ENCODE results near the gene SLCO2B1.
"Not testable (repeated sequence)": the region's sequence is repeated elsewhere in the genome, so short reads cannot be mapped to it uniquely, and the experiment has no call there.

SLCO2B1 gene

GRCh38 chr11:75105462-75105925, 45.4 kb upstream of the SLCO2B1 start:
- H3K27ac ChIP-seq (replicated peaks; ENCODE audit: low read length), result peak overlapping the region; percentile 46
- DNase-seq (ENCODE audit: low spot score), result peak; percentile 59

DNA sequence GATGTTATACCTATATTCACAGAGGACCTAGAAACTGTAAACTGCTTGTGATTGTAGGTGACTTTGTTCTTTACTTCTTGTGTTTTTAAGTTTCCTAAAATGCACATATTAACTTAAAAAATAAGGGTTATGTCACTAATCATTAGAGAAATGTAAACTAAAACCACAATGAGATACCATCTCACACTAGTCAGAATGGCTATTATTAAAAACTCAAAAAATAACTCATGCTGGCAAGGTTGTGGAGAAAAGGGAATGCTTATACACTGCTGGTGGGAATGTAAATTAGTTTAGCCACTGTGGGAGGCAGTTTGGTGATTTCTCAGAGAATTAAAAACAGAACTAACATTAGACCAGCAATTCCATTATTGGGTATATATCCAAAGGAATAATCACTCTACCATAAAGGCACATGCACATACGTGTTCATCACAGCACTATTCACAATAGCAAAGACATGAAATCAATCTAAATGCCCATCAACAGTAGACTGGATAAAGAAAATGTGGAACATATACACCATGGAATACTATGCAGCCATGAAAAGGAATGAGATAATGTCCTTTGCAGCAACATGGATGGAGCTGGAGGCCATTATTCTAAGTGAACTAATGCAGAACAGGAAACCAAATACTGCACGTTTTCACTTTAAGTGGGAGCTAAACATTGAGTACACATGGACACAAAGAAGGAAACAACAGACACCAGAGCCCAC, 44.8 kb upstream of the SLCO2B1 start:
- not testable (repeated sequence) for H2BK120ac ChIP-seq (ENCODE audit: low read depth, low read length); H3K4me1 ChIP-seq (ENCODE audit: control insufficient read depth in 2 of 2, insufficient read depth in 1 of 2, low read depth in 1 of 2, low read length in 2 of 2); H4K8ac ChIP-seq (ENCODE audit: low read depth, low read length); H3K4me3 ChIP-seq (ENCODE audit: low read length in 2 of 2); H2BK5ac ChIP-seq (ENCODE audit: low read length); H3K27ac ChIP-seq (replicated peaks; ENCODE audit: low read length); H3K4me2 ChIP-seq (ENCODE audit: insufficient read depth, low read length, poor library complexity, severe bottlenecking); H2BK15ac ChIP-seq (ENCODE audit: low read length); H3K79me1 ChIP-seq (ENCODE audit: low read depth, low read length); H3K36me3 ChIP-seq (replicated peaks in 1 of 2; ENCODE audit: control insufficient read depth in 2 of 2, insufficient read depth in 2 of 2, low read length in 2 of 2); H3K23ac ChIP-seq (ENCODE audit: low read depth, low read length, poor library complexity); H3K9me3 ChIP-seq (replicated peaks in 1 of 2; ENCODE audit: control insufficient read depth in 2 of 2, insufficient read depth in 1 of 2, low read depth in 1 of 2, low read length in 2 of 2); H4K91ac ChIP-seq (ENCODE audit: low read depth, low read length, poor library complexity); H3K14ac ChIP-seq (ENCODE audit: low read length); H3K4ac ChIP-seq (ENCODE audit: low read length); H2BK12ac ChIP-seq (ENCODE audit: low read length); H2AK5ac ChIP-seq (ENCODE audit: low read depth, low read length); H3K27me3 ChIP-seq (ENCODE audit: control insufficient read depth in 3 of 3, insufficient read depth in 3 of 3, low read depth in 1 of 3, low read length in 3 of 3); H3K9ac ChIP-seq (ENCODE audit: low read depth, low read length, poor library complexity); H3K18ac ChIP-seq (ENCODE audit: low read length); DNase-seq (ENCODE audit: low spot score)
- WGBS, 2 donors (ENCODE audit: extremely low coverage in 2 of 2, insufficient read length in 2 of 2, insufficient replicate concordance in 1 of 2), result no CpG with 5 or more reads among the region's 2 CpGs
- peak overlapping the region; percentile 89 for H2AFZ ChIP-seq (ENCODE audit: low read length)

More at GRCh38 chr11:75105462-75105925, 45.4 kb upstream of the SLCO2B1 start:
- Histone ChIP-seq H3K9ac (ENCODE audit: low read depth, low read length, poor library complexity) (no peak overlapping the region), H3K9me3 (replicated peaks in 1 of 2; ENCODE audit: control insufficient read depth in 2 of 2, insufficient read depth in 1 of 2, low read depth in 1 of 2, low read length in 2 of 2) (no peaks in the 10 kb centered on the region), H3K14ac (ENCODE audit: low read length) (no peak overlapping the region), H2BK15ac (ENCODE audit: low read length) (no peak overlapping the region), H4K91ac (ENCODE audit: low read depth, low read length, poor library complexity) (no peak overlapping the region), H3K4me1 (ENCODE audit: control insufficient read depth in 2 of 2, insufficient read depth in 1 of 2, low read depth in 1 of 2, low read length in 2 of 2) (peaks cover 5% of the 10 kb centered on the region in 2 donors), H2BK120ac (ENCODE audit: low read depth, low read length) (no peak overlapping the region), H3K27me3 (ENCODE audit: control insufficient read depth in 3 of 3, insufficient read depth in 3 of 3, low read depth in 1 of 3, low read length in 3 of 3) (no peaks in the 10 kb centered on the region), H4K8ac (ENCODE audit: low read depth, low read length) (no peak overlapping the region), H3K18ac (ENCODE audit: low read length) (peak overlapping the region; percentile 11), H3K4ac (ENCODE audit: low read length) (no peak overlapping the region), H2BK12ac (ENCODE audit: low read length) (no peak overlapping the region), H3K4me3 (ENCODE audit: low read length in 2 of 2) (no peak overlapping the region), H2BK5ac (ENCODE audit: low read length) (no peak overlapping the region), H2AK5ac (ENCODE audit: low read depth, low read length) (no peak overlapping the region), H3K23ac (ENCODE audit: low read depth, low read length, poor library complexity) (no peak overlapping the region), H3K36me3 (replicated peaks in 1 of 2; ENCODE audit: control insufficient read depth in 2 of 2, insufficient read depth in 2 of 2, low read length in 2 of 2) (no peaks in the 10 kb centered on the region), H3K4me2 (ENCODE audit: insufficient read depth, low read length, poor library complexity, severe bottlenecking) (no peak overlapping the region), H2AFZ (ENCODE audit: low read length) (peak overlapping the region; percentile 89), H3K79me1 (ENCODE audit: low read depth, low read length) (no peaks in the 10 kb centered on the region)
- WGBS, 2 donors (ENCODE audit: extremely low coverage in 2 of 2, insufficient read length in 2 of 2, insufficient replicate concordance in 1 of 2), result no CpG with 5 or more reads among the region's 9 CpGs

DNA sequence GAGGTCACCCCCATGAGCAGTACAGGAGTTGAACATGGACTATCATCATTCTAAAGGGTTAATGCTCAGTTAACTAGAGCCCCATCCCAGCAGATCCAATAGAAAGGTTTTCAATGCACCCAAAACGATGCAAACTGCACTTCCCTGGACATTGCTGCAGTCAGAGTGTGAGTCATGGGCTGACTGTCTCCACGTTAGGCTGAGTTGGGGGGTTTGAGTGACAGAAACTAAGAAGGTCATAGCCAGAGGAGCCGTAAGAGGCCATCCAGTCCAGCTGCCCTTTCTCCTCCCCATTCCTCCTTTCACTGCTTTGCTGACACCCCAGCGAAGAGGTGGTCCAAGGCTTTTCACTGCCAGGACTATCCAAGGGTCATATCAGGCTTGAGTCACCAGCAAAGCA, 43.7 kb upstream of the SLCO2B1 start:
- Histone ChIP-seq H2BK120ac (ENCODE audit: low read depth, low read length) (no peak overlapping the region), H3K27ac (replicated peaks; ENCODE audit: low read length) (no peak overlapping the region), H4K91ac (ENCODE audit: low read depth, low read length, poor library complexity) (no peak overlapping the region), H2AFZ (ENCODE audit: low read length) (peak overlapping the region; percentile 79), H3K79me1 (ENCODE audit: low read depth, low read length) (no peaks in the 10 kb centered on the region), H2BK15ac (ENCODE audit: low read length) (no peak overlapping the region), H3K4me1 (ENCODE audit: control insufficient read depth in 2 of 2, insufficient read depth in 1 of 2, low read depth in 1 of 2, low read length in 2 of 2) (peaks cover 5% of the 10 kb centered on the region in 2 donors), H2BK5ac (ENCODE audit: low read length) (no peak overlapping the region), H3K4me3 (ENCODE audit: low read length in 2 of 2) (no peak overlapping the region), H3K9ac (ENCODE audit: low read depth, low read length, poor library complexity) (no peak overlapping the region), H3K36me3 (replicated peaks in 1 of 2; ENCODE audit: control insufficient read depth in 2 of 2, insufficient read depth in 2 of 2, low read length in 2 of 2) (no peaks in the 10 kb centered on the region), H3K4me2 (ENCODE audit: insufficient read depth, low read length, poor library complexity, severe bottlenecking) (no peak overlapping the region), H2AK5ac (ENCODE audit: low read depth, low read length) (no peak overlapping the region), H3K23ac (ENCODE audit: low read depth, low read length, poor library complexity) (no peak overlapping the region), H3K27me3 (ENCODE audit: control insufficient read depth in 3 of 3, insufficient read depth in 3 of 3, low read depth in 1 of 3, low read length in 3 of 3) (no peaks in the 10 kb centered on the region), H3K9me3 (replicated peaks in 1 of 2; ENCODE audit: control insufficient read depth in 2 of 2, insufficient read depth in 1 of 2, low read depth in 1 of 2, low read length in 2 of 2) (no peaks in the 10 kb centered on the region), H3K18ac (ENCODE audit: low read length) (no peak overlapping the region), H2BK12ac (ENCODE audit: low read length) (no peak overlapping the region), H3K14ac (ENCODE audit: low read length) (no peak overlapping the region), H4K8ac (ENCODE audit: low read depth, low read length) (no peak overlapping the region), H3K4ac (ENCODE audit: low read length) (no peak overlapping the region)
- WGBS, 2 donors (ENCODE audit: extremely low coverage in 2 of 2, insufficient read length in 2 of 2, insufficient replicate concordance in 1 of 2), result no CpG with 5 or more reads among the region's 4 CpGs
- no peak for DNase-seq (ENCODE audit: low spot score)

- H2BK5ac ChIP-seq (ENCODE audit: low read length), result no peak overlapping the region
- WGBS, 2 donors (ENCODE audit: extremely low coverage in 2 of 2, insufficient read length in 2 of 2, insufficient replicate concordance in 1 of 2), result no CpG with 5 or more reads among the region's 2 CpGs
These were observed 38.7 kb upstream of the SLCO2B1 start for GRCh38 chr11:75112200-75112599.

More at GRCh38 chr11:75112200-75112599, 38.7 kb upstream of the SLCO2B1 start:
- H3K14ac ChIP-seq (ENCODE audit: low read length), result no peak overlapping the region
- H3K79me1 ChIP-seq (ENCODE audit: low read depth, low read length), result no peaks in the 10 kb centered on the region
- H2BK15ac ChIP-seq (ENCODE audit: low read length), result no peak overlapping the region
- no peak overlapping the region for H4K91ac ChIP-seq (ENCODE audit: low read depth, low read length, poor library complexity)
- H3K4me1 ChIP-seq (ENCODE audit: control insufficient read depth in 2 of 2, insufficient read depth in 1 of 2, low read depth in 1 of 2, low read length in 2 of 2), result no peaks in the 10 kb centered on the region
- H2AK5ac ChIP-seq (ENCODE audit: low read depth, low read length), result no peak overlapping the region
- no peak overlapping the region for H3K4ac ChIP-seq (ENCODE audit: low read length)
- no peak for DNase-seq (ENCODE audit: low spot score)
- H3K9me3 ChIP-seq (replicated peaks in 1 of 2; ENCODE audit: control insufficient read depth in 2 of 2, insufficient read depth in 1 of 2, low read depth in 1 of 2, low read length in 2 of 2), result peaks cover 0 to 1% of the 10 kb centered on the region in 2 donors
- no peak overlapping the region for H4K8ac ChIP-seq (ENCODE audit: low read depth, low read length)
- H3K27me3 ChIP-seq (ENCODE audit: control insufficient read depth in 3 of 3, insufficient read depth in 3 of 3, low read depth in 1 of 3, low read length in 3 of 3), result no peaks in the 10 kb centered on the region
- no peak overlapping the region for H2AFZ ChIP-seq (ENCODE audit: low read length)
- no peak overlapping the region for H2BK12ac ChIP-seq (ENCODE audit: low read length)
- H3K18ac ChIP-seq (ENCODE audit: low read length), result no peak overlapping the region
- no peak overlapping the region for H3K4me3 ChIP-seq (ENCODE audit: low read length in 2 of 2)
- no peak overlapping the region for H3K27ac ChIP-seq (replicated peaks; ENCODE audit: low read length)
- no peak overlapping the region for H3K4me2 ChIP-seq (ENCODE audit: insufficient read depth, low read length, poor library complexity, severe bottlenecking)
- H2BK120ac ChIP-seq (ENCODE audit: low read depth, low read length), result no peak overlapping the region
- H3K36me3 ChIP-seq (replicated peaks in 1 of 2; ENCODE audit: control insufficient read depth in 2 of 2, insufficient read depth in 2 of 2, low read length in 2 of 2), result no peaks in the 10 kb centered on the region
- no peak overlapping the region for H3K23ac ChIP-seq (ENCODE audit: low read depth, low read length, poor library complexity)
- no peak overlapping the region for H3K9ac ChIP-seq (ENCODE audit: low read depth, low read length, poor library complexity)

All from neuronal stem cell (in vitro differentiated cells).